GM06990 (cell line): ENCODE data around the gene BACE2.
"Not testable (repeated sequence)": the region's sequence is repeated elsewhere in the genome, so short reads cannot be mapped to it uniquely, and the experiment has no call there.

Experiments used
- DNase-seq: peaks from one replicate; pipeline ENCODE4 v3.0.0-alpha.2; 2011; ENCODE audit not compliant: insufficient read length; ENCODE audit errors: extremely low read depth
- H3K27me3 ChIP-seq: replicated peaks from 2 replicates; pipeline ENCODE4 v1.6.0; 2011; ENCODE audit warnings: low read length; ENCODE audit not compliant: control insufficient read depth, insufficient read depth
- H3K36me3 ChIP-seq: 2 replicates; pipeline ENCODE4 v1.5.1; 2011; ENCODE audit warnings: low read length; ENCODE audit not compliant: control insufficient read depth, insufficient read depth
- H3K4me3 ChIP-seq: replicated peaks from 2 replicates; pipeline ENCODE4 v1.5.1; 2011; ENCODE audit warnings: low read depth, mild to moderate bottlenecking, control low read depth, low read length
- TF ChIP-seq, protein P1 (sequence below): IDR thresholded peaks from 2 replicates; pipeline ENCODE4 v1.5.1; 2011; ENCODE audit warnings: low read length, control low read depth, mild to moderate bottlenecking, inconsistent platforms; ENCODE audit not compliant: insufficient read depth, poor library complexity, severe bottlenecking

Gene BACE2

DNA sequence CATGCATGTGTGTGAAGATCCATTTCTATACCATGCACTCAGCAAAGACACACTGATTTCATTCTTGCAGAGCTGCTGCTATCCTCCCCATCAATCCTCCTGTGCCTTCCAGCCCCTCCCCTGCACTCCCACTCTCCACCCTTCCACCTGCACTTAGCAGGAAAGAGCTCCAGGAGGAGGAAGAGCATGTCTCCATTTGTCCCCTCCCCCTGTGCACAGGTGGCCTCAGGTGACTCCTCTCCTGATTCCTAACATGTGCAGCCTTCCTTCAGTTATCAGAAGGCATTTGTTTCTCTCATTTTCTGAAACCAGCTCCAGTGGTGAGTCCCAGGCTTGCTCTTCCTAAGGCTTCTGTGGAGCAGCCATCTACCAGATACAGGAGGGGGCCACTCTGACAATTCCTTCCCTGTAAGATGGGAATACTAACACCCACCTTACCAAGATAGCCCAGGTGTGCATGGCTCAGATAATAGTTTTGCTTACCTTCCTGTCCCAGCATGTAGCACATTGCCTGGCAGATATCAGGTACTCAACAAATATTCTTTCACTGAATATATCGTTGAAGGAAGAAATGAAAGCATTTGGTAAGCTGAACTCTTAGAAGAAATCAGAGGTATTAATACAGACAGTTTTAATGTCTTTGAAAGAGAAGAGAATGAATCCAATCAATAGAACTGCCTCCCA, 126.7 kb downstream of the BACE2 start:
- no peak for DNase-seq
- Histone ChIP-seq H3K27me3 (no peaks in the 10 kb centered on the region), H3K4me3 (no peak overlapping the region), H3K36me3 (no peaks in the 10 kb centered on the region)
- TF ChIP-seq, protein P1, sequence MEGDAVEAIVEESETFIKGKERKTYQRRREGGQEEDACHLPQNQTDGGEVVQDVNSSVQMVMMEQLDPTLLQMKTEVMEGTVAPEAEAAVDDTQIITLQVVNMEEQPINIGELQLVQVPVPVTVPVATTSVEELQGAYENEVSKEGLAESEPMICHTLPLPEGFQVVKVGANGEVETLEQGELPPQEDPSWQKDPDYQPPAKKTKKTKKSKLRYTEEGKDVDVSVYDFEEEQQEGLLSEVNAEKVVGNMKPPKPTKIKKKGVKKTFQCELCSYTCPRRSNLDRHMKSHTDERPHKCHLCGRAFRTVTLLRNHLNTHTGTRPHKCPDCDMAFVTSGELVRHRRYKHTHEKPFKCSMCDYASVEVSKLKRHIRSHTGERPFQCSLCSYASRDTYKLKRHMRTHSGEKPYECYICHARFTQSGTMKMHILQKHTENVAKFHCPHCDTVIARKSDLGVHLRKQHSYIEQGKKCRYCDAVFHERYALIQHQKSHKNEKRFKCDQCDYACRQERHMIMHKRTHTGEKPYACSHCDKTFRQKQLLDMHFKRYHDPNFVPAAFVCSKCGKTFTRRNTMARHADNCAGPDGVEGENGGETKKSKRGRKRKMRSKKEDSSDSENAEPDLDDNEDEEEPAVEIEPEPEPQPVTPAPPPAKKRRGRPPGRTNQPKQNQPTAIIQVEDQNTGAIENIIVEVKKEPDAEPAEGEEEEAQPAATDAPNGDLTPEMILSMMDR, result no peak

DNA sequence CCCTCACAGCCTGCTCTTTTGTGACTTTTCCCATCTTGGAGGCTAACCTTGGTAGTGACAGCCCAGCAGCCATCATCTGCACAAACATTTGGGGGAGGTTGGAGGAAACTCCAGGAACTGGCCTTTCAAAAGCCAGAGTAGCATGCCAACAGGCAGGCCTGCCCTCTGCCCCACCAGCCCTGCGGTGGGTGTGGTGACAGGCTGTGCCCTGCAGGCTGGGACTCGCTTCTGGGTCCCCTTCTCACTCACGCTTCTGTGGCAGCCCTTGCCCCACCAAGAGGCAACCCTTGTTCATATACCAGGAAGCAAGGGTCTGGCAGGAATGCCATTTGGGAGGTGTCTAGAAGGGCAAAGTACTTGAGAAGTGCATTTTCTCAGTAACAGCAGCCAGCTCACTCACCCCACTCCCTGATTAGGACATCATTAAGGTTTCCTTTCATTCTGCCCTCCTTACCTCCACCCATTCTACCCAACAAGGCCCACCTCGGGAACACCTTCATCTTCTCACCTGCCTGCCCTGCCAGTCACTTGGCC, 127.8 kb downstream of the BACE2 start:
- no peaks in the 10 kb centered on the region for H3K36me3 ChIP-seq
- no peak for DNase-seq
- no peaks in the 10 kb centered on the region for H3K27me3 ChIP-seq
- H3K4me3 ChIP-seq, result no peak overlapping the region
- TF ChIP-seq, protein P1, result no peak

DNA sequence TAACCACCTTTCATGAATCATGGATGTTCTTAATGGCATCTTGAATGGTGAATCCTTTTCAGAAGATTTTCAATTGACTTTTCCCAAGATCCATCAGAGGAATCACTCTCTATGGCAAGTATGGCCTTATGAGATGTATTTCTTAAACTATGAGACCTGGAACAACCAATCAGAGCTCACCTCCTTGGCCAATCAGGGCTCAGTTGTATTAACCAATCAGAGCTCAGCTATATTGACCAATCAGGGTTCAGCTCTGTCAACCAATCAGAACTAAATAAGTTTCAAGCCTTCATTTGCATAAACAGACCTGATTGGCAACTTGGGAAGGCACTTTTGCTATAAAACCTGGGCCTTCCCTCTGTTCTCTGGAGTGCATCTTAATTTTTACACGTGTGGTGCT, 135.0 kb downstream of the BACE2 start:
- H3K4me3 ChIP-seq, result no peak overlapping the region
- TF ChIP-seq, protein P1, result no peak
- no peaks in the 10 kb centered on the region for H3K36me3 ChIP-seq
- H3K27me3 ChIP-seq, result no peaks in the 10 kb centered on the region
- DNase-seq, result no peak

DNA sequence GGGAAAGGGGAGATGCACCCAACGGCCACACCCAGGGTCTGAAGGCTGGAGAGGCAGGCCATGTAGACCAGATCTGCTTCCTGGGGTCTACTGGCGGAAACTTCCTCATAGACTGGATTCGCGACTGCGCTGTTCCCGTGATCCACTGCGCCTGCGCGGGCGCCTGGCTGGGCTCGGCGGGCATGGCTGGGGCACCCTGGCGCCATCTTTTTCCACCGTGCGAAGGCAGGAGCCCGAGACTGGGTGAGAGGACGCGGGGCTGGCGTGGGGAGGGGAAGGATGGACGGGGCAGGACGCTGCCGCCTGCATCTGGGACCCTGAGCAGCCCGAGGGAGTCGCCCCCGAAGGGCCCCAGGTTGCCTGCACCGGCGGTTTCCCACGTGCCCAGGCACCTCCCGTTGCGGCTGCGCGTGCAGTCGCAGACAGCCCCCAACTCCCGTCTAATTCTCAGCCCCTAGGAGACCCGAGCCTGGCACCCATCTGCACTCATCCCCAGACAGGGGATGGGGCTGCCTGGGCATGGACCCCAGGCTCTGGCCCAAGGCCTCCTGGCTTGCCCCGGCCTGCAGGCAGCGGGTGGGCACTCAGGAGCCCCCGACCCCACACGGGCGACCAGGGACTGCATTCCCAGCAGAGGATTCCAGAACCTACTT, 136.2 kb downstream of the BACE2 start:
- TF ChIP-seq, protein P1, result no peak
- H3K27me3 ChIP-seq, result no peaks in the 10 kb centered on the region; the same call in 1 of the 2 replicates
- no peak overlapping the region for H3K4me3 ChIP-seq
- DNase-seq, result no peak
- no peaks in the 10 kb centered on the region for H3K36me3 ChIP-seq

DNA sequence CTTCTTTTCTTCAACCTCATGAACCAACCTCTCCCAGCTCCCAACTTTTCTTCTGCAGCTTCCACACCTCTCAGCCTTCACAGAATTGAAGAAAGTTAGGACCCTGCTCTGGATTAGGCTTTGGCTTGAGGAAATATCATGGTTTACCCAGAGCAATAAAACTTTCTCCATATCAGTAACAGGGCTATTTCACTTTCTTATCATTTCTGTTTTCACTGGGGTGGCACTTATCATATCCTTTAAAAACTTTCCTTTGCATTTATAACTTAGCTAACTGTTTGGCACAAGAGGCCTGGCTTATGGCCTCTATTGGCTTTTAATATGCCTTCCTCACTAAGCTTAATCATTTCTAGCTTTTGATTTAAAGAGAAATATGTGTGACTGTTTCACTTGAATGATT, 139.3 kb downstream of the BACE2 start:
- Histone ChIP-seq H3K4me3 (no peak overlapping the region), H3K27me3 (no peaks in the 10 kb centered on the region; the same call in 1 of the 2 replicates), H3K36me3 (no peaks in the 10 kb centered on the region)
- DNase-seq, result no peak
- TF ChIP-seq, protein P1, result no peak

DNA sequence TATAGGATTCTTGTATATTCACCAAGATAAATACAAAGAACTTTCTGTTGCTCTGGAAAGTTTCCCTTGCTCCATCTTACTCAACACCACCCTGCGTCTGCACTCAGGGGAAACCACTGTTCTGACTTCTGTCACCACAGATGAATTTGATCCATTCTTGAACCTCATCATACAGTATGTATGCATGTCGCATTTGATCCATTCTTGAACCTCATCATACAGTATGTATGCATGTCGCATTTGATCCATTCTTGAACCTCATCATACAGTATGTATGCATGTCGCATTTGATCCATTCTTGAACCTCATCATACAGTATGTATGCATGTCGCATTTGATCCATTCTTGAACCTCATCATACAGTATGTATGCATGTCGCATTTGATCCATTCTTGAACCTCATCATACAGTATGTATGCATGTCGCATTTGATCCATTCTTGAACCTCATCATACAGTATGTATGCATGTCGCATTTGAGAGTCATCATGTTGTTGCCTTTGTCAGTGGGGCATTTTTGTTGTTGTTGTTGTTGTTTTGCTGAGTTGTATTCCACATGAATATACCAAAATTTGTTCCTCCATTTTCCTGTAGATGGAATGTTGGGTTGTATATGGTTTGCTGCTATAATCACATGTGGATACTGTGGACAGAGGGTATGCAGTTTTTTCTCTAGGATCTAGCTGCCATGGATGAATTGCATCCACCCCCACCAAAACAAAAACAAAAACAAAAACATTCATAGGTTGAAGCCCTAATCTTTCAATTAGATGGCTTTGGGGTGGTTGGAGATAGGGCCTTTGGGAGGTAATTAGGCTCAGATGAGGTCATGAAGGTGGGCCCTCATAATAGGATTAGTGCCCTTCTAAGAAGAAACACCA, 145.6 kb downstream of the BACE2 start:
- not testable (repeated sequence) for H3K36me3 ChIP-seq, H3K27me3 ChIP-seq, DNase-seq, H3K4me3 ChIP-seq
